CD4-positive, alpha-beta T cell treated with Interleukin-2 at 100 ng/mL for 4 hours (primary cell): ENCODE measurements around the gene SLC25A44.
"Not testable (repeated sequence)": the region's sequence is repeated elsewhere in the genome, so short reads cannot be mapped to it uniquely, and the experiment has no call there.

Experiments used
- DNase-seq: peaks from one replicate; pipeline ENCODE4 v3.0.0-alpha.2; 2020; ENCODE audit warnings: low spot score

Gene SLC25A44

DNA sequence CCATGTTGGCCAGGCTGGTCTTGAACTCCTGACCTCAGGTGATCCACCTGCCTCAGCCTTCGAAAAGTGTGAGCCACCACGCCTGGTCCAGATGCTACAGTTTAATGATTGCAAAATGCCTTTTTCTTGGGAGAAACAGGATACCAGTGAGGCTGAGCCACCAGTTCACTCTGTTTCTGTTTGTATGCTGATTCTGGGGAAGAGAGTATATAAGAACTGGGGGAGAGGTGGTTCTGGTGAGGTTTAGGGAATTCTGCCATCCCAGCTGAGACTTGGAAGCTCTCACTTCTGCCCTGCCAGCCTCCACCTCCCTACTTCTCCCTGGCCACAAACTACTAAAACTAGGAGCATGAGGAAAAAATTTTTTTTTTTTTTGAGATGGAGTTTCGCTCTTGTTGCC, 10.8 kb downstream of the SLC25A44 start:
- no peak for DNase-seq

DNA sequence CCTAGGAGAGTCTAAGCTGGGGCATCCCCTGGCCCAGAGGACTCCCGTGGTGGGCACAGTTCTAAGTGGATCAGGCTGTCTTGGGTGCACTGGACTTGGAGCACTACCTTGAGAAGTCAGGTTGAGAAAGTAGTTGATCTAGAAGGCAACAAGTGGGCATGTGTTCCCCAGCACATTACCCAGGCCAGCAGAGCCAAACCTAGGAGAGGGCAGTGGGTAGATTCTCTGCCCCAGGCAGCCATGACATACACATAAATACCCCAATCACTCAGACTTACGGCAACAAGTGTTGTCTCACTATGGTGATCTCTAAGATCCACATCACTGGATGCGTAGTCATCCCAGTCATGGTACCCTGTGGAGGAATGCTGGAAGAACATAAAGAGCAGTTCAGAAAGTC, 17.3 kb downstream of the SLC25A44 start:
- no peak for DNase-seq

DNA sequence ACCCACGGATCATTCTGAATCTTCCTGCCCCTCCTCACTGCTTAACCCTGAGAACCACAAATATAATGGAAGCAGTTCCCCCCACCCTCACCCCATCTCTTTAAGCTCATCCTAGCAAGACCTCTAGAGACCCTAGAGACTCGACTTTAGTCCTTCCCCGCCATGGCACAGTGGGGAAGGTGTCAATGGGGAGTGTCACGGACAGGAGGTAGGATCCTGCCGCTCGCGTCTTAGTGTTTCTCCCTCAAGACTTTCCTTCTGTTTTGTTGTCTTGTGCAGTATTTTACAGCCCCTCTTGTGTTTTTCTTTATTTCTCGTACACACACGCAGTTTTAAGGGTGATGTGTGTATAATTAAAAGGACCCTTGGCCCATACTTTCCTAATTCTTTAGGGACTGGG, 18.2 kb downstream of the SLC25A44 start:
- DNase-seq, result no peak

DNA sequence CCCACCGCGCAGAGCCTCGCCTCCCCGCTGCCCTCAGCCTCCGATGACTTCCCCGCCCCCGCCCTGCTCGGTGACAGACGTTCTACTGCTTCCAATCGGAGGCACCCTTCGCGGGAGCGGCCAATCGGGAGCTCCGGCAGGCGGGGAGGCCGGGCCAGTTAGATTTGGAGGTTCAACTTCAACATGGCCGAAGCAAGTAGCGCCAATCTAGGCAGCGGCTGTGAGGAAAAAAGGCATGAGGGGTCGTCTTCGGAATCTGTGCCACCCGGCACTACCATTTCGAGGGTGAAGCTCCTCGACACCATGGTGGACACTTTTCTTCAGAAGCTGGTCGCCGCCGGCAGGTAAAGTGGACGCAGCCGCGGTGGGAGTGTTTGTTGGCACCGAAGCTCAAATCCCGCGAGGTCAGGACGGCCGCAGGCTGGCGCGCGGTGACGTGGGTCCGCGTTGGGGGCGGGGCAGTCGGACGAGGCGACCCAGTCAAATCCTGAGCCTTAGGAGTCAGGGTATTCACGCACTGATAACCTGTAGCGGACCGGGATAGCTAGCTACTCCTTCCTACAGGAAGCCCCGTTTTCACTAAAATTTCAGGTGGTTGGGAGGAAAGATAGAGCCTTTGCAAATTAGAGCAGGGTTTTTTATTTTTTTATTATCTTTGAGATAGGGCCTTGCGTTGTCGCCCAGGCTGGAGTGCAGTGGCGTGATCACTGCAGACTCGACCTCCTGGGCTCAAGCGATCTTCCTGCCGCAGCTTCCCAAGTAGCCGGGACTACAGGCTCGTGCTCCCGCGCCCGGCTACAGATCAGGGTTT, 19.1 kb downstream of the SLC25A44 start, which contains the start of gene PMF1:
Gene PMF1, plus strand, starts transcription at position 175 of the 811 bp plus-strand sequence. Its CDS starts 9 bp downstream, at position 184.
- peak; percentile 95 for DNase-seq

DNA sequence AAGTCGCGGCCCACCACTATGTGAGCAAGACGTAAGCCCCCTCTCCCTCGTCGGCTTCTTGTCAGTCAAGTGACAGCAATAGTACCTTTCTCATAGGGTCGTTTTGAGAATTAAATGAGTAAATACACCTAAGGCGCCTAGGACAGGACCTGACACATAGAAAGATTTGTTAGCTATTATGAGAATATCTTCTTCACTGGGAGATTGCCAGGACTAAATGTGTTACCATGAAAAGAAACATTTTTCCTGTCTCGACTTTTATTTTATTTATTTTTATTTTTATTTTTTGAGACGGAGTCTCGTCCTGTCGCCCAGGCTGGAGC, 19.7 kb downstream of the SLC25A44 start:
- DNase-seq, result no peak

DNA sequence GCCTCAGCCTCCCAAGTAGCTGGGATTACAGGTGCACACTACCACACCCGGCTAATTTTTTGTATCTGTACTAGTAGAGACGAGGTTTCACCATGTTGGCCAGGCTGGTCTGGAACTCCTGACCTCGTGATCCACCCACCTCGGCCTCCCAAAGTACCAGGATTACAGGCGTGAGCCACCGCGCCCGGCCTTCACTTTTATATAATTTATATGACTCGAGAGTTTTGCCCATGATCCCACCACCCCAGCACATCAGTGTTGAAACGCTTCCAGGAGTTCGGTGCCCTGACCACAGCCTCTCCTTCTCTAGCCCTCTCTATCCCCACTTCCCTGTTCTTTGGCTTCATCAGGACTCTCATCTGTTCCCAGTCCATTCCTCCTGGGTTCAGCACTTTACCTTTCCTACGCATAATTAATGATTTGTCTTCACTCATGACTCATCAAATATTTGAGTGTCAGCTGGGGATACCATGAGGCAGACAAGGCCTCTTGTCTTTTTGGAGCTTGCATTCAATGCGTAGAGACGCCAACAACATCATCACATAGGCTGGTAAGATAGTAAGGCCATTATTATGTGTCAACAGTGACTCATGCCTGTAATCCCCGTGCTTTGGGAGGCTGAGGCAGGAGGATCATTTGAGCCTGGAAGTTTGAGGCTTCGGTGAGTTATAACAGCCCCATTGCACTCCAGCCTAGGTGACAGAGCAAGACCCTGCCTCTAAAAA, 20.3 kb downstream of the SLC25A44 start:
- peak; percentile 62 for DNase-seq

DNA sequence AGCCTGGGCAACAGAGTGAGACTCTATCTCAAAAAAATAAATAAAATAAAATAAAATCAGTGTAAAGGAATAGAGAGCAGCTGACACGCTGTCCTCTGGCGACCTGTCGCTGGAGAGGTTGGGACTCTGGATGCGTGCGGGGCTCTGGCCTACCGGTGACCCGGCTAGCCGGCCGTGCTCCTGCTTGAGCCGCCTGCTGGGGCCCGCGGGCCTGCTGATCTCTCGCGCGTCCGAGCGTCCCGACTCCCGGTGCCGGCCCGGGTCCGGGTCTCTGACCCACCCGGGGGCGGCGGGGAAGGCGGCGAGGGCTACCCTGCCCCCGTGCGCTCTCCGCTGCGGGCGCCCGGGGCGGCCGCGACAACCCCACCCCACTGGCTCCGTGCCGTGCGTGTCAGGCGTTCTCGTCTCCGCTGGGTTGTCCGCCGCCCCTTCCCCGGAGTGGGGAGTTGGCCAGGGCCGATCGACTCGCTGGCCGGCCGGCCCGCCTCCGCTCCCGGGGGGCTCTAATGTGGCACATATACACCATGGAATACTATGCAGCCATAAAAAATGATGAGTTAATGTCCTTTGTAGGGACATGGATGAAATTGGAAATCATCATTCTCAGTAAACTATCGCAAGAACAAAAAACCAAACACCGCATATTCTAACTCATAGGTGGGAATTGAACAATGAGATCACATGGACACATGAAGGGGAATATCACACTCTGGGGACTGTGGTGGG, 22.6 kb downstream of the SLC25A44 start:
- not testable (repeated sequence) for DNase-seq

DNA sequence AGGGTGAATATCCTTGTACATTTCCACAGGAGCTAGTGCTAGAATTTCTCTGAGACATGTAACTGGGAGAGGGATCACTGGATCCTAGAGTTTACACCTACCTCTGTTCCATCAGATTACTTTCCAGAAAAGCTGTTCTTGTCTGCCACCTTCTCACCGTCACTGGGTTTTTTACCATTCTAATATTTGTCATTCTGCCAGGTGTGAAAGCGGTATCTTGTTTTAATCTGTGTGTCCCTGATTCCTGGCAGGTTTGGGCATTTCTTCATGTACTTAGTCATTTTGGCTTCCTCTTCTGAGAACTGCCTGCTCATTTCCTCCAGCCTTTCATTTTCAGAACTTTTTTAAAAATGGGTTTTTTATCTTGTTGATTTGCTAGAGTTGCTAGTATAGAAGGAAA, 24.0 kb downstream of the SLC25A44 start:
- DNase-seq, result peak; percentile 90

DNA sequence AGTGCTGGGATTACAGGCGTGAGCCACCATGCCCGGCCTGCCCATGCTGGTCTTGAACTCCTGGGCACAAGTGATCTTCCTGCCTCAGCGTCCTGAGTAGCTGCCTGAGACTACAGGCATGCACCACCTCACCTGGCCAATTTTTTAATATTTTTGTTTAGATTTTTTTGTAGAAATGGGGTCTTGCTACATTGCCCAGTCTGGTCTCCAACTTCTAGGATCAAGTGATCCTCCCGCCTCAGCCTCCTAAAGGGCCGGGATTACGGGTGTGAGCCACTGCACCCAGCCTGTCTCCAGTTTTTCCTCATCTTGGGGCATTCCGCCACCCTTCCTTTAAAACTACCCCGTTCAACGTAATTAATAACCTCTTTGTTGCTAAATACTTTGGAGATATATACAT, 26.3 kb downstream of the SLC25A44 start:
- DNase-seq, result no peak

DNA sequence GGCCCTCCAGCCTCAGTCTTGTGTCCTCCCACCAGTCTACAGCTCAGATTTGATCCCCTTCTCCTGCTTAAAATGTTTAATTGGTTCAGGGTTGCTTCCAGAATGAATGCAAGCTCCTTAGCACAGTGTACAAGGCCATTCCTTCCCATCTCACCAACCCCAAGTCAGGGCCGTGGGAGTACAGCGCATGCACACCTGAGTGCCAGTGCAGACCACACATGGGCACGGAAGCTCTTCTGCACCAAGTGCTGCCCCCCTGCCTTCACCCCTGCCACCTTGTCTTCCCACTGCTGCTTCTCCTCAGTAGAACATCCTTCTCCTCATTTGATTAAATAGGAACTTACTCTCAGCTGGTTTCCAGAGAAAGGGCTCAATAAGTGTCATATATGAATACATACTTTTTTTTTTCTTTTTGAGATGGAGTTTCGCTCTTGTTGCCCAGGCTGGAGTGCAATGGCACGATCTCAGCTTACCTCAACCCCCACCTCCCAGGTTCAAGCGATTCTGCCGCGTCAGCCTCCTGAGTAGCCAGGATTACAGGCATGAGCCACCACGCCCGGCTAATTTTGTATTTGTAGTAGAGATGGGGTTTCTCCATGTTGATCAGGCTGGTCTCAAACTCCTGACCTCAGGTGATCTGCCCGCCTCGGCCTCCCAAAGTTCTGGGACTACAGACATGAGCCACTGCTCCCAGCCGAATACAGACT, 28.2 kb downstream of the SLC25A44 start:
- no peak for DNase-seq

DNA sequence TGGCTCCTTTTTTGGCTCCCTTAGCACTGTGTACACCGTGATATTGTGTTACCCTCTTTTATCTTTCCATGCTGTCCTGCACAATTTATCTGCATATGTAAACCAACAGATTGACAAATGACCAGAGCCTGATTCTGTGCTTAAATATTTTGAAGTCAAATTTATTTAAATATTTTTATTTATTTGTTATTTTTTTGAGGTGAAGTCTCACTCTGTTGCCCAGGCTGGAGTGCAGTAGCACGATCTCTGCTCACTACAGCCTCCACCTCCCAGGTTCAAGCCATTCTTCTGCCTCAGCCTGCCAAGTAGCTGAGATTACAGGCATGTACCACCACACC, 31.7 kb downstream of the SLC25A44 start:
- DNase-seq, result no peak

DNA sequence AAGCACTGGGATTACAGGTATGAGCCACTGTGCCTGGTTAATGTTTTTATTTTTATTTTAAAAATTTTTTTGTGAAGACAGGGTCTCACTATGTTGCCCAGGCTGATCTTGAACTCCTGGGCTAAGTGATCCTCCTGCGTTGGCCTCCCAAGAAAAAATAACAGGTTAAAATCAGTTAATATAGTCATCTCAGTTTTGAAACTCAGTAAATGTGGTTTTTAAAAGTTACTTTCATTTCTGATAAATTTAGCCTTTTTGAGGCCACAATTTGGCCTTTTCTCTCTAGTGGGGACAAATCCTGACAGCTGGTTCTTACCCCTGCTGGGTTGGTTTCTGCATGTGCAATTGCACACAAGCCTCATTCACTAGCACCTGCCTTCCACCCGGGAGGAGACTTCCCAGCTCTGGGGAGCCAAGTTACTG, 32.2 kb downstream of the SLC25A44 start:
- no peak for DNase-seq

DNA sequence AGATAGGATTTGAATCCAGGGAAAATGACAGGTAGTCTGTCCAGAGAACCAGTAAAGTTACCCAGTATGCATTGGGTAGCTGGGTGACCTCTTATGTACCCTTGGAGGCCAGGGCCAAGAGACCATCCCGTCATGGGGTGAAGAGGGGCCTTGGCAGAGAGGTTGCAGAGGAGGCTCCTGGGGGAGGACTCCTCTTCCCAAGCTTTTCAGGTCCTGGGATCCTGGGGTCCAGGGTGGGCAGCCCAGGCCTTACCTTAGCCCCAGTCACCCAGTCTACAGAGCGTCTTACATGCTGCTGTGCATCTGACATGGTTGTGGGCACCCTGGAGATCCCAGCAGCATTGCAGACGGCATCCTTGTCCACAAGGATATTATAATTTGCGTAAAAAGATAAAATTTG, 32.9 kb downstream of the SLC25A44 start:
- no peak for DNase-seq

DNA sequence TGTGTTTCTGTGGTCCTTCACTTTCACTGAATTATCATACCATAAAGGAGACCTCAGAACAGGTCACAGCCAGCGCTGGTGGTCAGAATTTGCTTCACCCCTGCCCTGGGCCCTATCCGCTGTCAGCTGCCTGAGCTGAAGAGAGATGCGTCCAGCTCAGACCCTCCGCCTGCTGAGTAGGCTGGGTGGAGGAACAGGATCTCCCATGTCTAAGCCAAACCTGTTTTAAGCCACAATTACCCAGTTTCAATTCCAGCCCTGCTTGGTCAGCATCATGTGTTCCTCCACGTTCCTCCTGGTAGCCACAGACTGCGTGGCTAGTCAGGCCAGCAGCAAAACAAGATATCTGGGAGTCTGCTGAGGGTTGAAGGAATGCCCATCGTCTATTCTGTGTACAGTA, 34.6 kb downstream of the SLC25A44 start:
- DNase-seq, result no peak

DNA sequence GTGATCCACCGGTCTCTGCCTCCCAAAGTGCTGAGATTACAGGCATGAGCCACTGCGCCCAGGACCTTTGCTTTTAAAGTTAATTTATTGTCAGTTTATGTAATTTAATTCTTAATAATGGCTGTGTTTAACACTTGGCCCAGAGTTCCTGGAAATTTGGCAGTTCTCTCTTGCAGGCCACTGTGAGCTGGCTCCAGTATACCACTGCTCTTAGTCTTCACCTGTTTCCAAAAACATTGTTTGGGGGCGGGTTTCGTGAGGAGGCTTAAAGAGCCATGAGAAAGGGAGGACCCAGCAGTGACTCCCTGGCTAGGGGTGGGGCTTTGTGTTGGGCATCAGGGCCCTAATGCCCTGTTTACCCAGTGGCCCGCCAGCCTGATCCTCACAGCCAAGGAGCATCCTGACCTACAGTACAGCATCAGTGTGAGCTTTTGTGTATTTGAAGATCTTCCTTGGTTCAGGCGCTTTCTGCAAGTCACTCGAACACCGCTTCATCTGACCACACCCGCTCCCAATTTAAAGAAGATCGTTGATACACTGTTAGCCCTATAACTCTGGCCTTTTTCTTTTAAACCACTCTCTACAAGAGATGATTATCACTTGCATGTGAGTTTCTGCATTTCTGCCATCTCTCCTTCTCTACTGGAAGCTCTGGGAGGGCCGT, 36.0 kb downstream of the SLC25A44 start:
- no peak for DNase-seq

DNA sequence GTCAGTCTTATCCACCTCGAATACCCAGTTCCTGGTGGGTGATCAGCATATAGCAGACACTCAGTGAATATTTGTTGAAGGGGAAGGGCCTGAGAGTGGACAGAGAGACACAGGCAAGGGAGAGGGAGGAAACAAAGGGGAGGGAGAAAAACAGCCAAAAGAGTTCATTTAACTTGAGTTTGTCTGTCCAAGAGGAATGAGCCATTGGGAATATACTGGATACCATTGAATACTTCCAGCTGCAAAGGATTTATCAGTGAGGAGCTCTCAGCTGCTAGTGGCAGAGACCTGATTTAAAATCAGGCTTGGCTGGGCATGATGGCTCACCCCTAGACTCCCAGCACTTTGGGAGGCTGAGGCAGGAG, 36.6 kb downstream of the SLC25A44 start:
- no peak for DNase-seq

DNA sequence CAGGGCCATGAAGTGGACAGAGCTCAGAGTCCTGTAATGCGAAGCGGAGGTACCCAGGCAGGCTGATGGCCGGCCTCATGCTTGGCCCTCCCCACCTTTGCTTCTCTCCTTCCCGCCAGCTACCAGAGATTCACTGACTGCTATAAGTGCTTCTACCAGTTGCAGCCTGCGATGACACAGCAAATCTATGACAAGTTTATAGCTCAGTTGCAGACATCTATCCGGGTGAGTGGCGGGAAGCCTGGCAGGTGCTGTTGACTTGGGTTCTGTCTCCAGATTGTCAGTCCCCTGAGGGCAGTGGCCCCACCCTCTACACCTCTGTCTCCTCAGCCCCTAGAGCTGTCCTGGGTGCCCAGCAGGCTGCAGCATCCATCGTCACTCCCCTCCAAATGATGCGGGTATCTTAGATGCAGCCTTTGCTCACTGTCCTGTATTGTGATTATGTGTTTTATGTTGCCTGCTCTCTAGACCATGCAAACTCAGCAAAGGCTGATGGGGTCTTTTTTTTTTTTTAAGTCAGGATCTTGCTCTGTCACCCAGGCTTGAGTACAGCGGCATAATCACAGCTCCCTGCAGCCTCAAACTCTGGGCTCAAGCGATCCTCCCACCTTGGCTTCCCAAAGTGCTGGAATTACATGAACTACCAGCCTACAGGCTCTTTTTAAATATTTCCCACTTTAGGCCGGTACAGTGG, 38.4 kb downstream of the SLC25A44 start:
- no peak for DNase-seq

DNA sequence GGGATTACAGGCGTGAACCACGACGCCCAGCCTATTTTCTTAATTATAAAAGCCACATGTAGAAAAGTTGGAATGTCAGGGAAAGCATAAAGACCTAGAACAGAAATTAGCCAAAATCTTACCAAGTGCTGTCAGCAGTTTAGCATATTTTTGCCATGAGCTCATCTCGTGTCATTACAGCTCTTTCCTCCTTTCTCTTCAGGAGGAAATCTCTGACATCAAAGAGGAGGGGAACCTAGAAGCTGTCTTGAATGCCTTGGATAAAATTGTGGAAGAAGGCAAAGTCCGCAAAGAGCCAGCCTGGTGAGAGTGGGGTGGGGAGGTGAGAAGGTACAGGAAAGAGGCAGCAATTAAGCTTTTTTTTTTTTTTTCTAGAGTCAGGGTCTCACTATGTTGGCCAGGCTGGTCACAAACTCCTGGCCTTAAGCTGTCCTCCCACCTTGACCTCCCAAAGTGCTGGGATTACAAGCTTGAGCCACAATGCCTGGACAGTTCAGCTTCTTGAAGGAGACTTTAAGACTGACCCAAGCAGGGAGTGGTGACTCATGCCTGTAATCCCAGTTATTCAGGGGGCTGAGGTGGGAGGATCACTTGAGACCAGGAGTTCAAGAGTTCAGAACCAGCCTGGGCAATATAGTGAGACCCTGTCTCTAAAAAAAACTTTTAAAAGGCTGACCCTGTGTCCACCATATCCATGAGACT, 39.7 kb downstream of the SLC25A44 start:
- DNase-seq, result no peak

DNA sequence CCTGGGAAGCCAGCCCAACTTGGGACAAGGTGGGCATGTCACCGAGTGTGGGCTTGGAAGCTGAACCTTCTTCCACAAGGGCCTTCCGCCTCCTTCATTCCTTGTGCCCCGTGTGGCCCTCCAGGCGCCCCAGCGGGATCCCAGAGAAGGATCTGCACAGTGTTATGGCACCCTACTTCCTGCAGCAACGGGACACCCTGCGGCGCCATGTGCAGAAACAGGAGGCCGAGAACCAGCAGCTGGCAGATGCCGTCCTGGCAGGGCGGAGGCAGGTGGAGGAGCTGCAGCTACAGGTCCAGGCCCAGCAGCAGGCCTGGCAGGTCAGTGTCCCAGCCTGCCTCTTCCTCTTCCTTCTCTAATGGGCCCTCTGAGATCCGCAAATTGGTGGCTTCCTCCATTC, 42.3 kb downstream of the SLC25A44 start:
- DNase-seq, result no peak

DNA sequence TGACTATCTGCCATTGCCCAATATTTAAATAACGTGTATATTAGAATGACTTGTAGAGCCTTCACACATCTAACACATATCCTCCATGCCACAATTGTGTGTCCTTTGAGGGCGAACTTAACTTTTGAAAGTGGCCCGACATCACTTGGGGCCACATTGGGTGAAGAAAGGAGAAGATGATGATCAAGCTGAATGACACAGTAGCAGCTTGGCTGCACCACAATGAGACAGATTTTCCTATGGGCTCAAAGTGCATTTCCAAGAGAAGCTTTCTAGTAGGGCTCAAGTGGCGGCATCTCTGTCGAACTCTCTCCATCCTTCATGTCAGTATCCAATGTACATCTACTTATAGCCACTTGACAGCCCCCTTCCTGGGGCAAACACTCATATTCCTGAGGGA, 44.3 kb downstream of the SLC25A44 start:
- no peak for DNase-seq
